Measurements from ENCODE around the gene GNA14. TPM values are rescaled to one million over a fixed set of nuclear protein-coding genes. Genes with fewer than 3 reads are reported as not detected.

GNA14 gene
- total RNA-seq, 1 experiment from 2014 or later = 0.37 TPM

GRCh38 chr9:77402286-77402685 is 245.8 kb downstream of the GNA14 start:
- no peak overlapping the region for H2BK120ac ChIP-seq (ENCODE audit: low read depth, low read length, poor library complexity, severe bottlenecking)
- no peak overlapping the region for H2AK5ac ChIP-seq (ENCODE audit: insufficient read length, low read length)
- H3K9ac ChIP-seq (ENCODE audit: extremely low read depth, insufficient read length, low read length) = no peak overlapping the region
- H4K20me1 ChIP-seq (ENCODE audit: control insufficient read depth, insufficient read depth, insufficient read length) = no peaks in the 10 kb centered on the region
- no peak overlapping the region for H3K27ac ChIP-seq (ENCODE audit: insufficient read length, low read depth, low read length)
- no peaks in the 10 kb centered on the region for H3K27me3 ChIP-seq (ENCODE audit: insufficient read depth, low read length)
- TF ChIP-seq, protein P1, sequence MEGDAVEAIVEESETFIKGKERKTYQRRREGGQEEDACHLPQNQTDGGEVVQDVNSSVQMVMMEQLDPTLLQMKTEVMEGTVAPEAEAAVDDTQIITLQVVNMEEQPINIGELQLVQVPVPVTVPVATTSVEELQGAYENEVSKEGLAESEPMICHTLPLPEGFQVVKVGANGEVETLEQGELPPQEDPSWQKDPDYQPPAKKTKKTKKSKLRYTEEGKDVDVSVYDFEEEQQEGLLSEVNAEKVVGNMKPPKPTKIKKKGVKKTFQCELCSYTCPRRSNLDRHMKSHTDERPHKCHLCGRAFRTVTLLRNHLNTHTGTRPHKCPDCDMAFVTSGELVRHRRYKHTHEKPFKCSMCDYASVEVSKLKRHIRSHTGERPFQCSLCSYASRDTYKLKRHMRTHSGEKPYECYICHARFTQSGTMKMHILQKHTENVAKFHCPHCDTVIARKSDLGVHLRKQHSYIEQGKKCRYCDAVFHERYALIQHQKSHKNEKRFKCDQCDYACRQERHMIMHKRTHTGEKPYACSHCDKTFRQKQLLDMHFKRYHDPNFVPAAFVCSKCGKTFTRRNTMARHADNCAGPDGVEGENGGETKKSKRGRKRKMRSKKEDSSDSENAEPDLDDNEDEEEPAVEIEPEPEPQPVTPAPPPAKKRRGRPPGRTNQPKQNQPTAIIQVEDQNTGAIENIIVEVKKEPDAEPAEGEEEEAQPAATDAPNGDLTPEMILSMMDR (conservative IDR thresholded peaks at IDR 0.05) = no peak
- H3K4ac ChIP-seq (ENCODE audit: low read depth, low read length) = no peak overlapping the region
- H3K79me2 ChIP-seq (ENCODE audit: insufficient read depth, low read length) = no peaks in the 10 kb centered on the region
- H2BK20ac ChIP-seq (ENCODE audit: low read depth, low read length, poor library complexity, severe bottlenecking) = no peak overlapping the region
- no peak overlapping the region for H3K23ac ChIP-seq (ENCODE audit: insufficient read length, low read depth, low read length)
- no peaks in the 10 kb centered on the region for H3K27me3 Mint-ChIP-seq (ENCODE audit: low read depth)
- no peak overlapping the region for H2BK15ac ChIP-seq (ENCODE audit: low read depth, low read length)
- H4K8ac ChIP-seq (replicated peaks; ENCODE audit: insufficient read length, low read depth, low read length) = no peak overlapping the region
- no peak overlapping the region for H3T11ph ChIP-seq (ENCODE audit: low read length)
- no peaks in the 10 kb centered on the region for H3K4me1 Mint-ChIP-seq
- no CpG with 5 or more reads among the region's 2 CpGs for WGBS (ENCODE audit: extremely low coverage, insufficient read length, low lambda C conversion rate)
- no peaks in the 10 kb centered on the region for H3K9me3 ChIP-seq (ENCODE audit: control insufficient read depth, low read depth, low read length)
- H3K14ac ChIP-seq (ENCODE audit: insufficient read depth, low read length) = no peak overlapping the region
- no peak overlapping the region for H4K91ac ChIP-seq (ENCODE audit: insufficient read length, low read depth, low read length)
- no peak overlapping the region for H3K56ac ChIP-seq (ENCODE audit: insufficient read length, low read depth, low read length)
- H4K5ac ChIP-seq (ENCODE audit: insufficient read length, low read depth, low read length) = no peak overlapping the region
- H3K9me3 Mint-ChIP-seq = peaks cover 7% of the 10 kb centered on the region in 2 experiments; a peak in 4 of 5 replicates
- no peak overlapping the region for H3K18ac ChIP-seq (ENCODE audit: insufficient read length, low read depth, low read length)
- no peak for DNase-seq
- no peak overlapping the region for H2BK5ac ChIP-seq (ENCODE audit: insufficient read length, low read length)
- no peak overlapping the region for H3K4me2 ChIP-seq (ENCODE audit: insufficient read depth, insufficient read length, low read length)
- no peaks in the 10 kb centered on the region for H3K23me2 ChIP-seq (ENCODE audit: insufficient read length, low read depth, low read length, poor library complexity, severe bottlenecking)
- H2BK12ac ChIP-seq (ENCODE audit: insufficient read length, low read depth, low read length) = no peak overlapping the region
- no peak overlapping the region for H2AFZ ChIP-seq (ENCODE audit: low read length)
- H3K36me3 Mint-ChIP-seq (ENCODE audit: insufficient read depth in 1 of 3, low read depth in 3 of 3) = peaks cover 18 to 21% (median 19%) of the 10 kb centered on the region in 3 experiments
- H3K79me1 ChIP-seq (ENCODE audit: insufficient read depth, low read depth, low read length, poor library complexity, severe bottlenecking) = no peaks in the 10 kb centered on the region
- no peak overlapping the region for H3K4me3 Mint-ChIP-seq
- H3K27ac Mint-ChIP-seq = no peak overlapping the region
- no peaks in the 10 kb centered on the region for H3K4me1 ChIP-seq (ENCODE audit: insufficient read depth, low read length)
